HG03354 (cell line): Measurements from ENCODE around the gene TRPM1.
"Not testable (repeated sequence)": the region's sequence is repeated elsewhere in the genome, so short reads cannot be mapped to it uniquely, and the experiment has no call there.

Experiments used
- ATAC-seq: cut with Tn5 transposase; IDR thresholded peaks from one replicate; pipeline ENCODE4 v1.9.1; 2021; ENCODE audit warnings: mild to moderate bottlenecking; ENCODE audit not compliant: unreplicated experiment, poor library complexity, severe bottlenecking

TRPM1 gene

GRCh38 chr15:31127596-31128261, 26.2 kb upstream of the TRPM1 start:
- no peak for ATAC-seq

- ATAC-seq = no peak
These were observed 23.5 kb upstream of the TRPM1 start for GRCh38 chr15:31125061-31125460.

- no peak for ATAC-seq
These were observed 15.0 kb upstream of the TRPM1 start for GRCh38 chr15:31116423-31117030.

- ATAC-seq = no peak
These were observed 9.6 kb upstream of the TRPM1 start for GRCh38 chr15:31111091-31111647.

GRCh38 chr15:31108836-31109235, 7.3 kb upstream of the TRPM1 start:
- ATAC-seq = no peak

GRCh38 chr15:31106495-31107300, 5.2 kb upstream of the TRPM1 start:
- ATAC-seq = no peak

- ATAC-seq = no peak
These were observed 2.5 kb upstream of the TRPM1 start for GRCh38 chr15:31104003-31104402.

GRCh38 chr15:31102374-31103342, 1.1 kb upstream of the TRPM1 start:
- ATAC-seq = no peak

- ATAC-seq = no peak
These were observed 455 bp upstream of the TRPM1 start for GRCh38 chr15:31102039-31102321.

- no peak for ATAC-seq
These were observed 787 bp downstream of the TRPM1 start for GRCh38 chr15:31100738-31101137.

GRCh38 chr15:31098953-31099740, 2.4 kb downstream of the TRPM1 start:
- no peak for ATAC-seq

- ATAC-seq = no peak
These were observed 3.0 kb downstream of the TRPM1 start for GRCh38 chr15:31098491-31098917.

GRCh38 chr15:31096563-31096962, 5.0 kb downstream of the TRPM1 start:
- ATAC-seq = no peak

- no peak for ATAC-seq
These were observed 10.0 kb downstream of the TRPM1 start for GRCh38 chr15:31091481-31091880.

GRCh38 chr15:31090766-31091165, 10.8 kb downstream of the TRPM1 start:
- ATAC-seq = no peak

GRCh38 chr15:31089368-31090047, 12.0 kb downstream of the TRPM1 start:
- no peak for ATAC-seq

GRCh38 chr15:31088672-31089367, 12.7 kb downstream of the TRPM1 start:
- ATAC-seq = no peak

GRCh38 chr15:31088041-31088440, 13.5 kb downstream of the TRPM1 start:
- not testable (repeated sequence) for ATAC-seq
